Measurements from ENCODE around the gene GTPBP1. TPM values are rescaled to one million over a fixed set of nuclear protein-coding genes. Genes with fewer than 3 reads are reported as not detected.

Gene GTPBP1
- total RNA-seq, 8 experiments from 2014 or later: 28.8 to 88.7 (median 35.1) TPM

- Histone ChIP-seq H3K27ac (no peak overlapping the region), H3K4me3 (no peak overlapping the region), H3K4me1 (replicated peaks in 1 of 2) (no peaks in the 10 kb centered on the region)
- ATAC-seq (replicated peaks in 6 of 8): no peak
- WGBS, 10 experiments: 45 to 100% (median 100%) methylated on average over 1 to 3 of the region's 3 CpGs
- in situ Hi-C loops (cut with MboI; ENCODE audit: low pct_unique_long_range_greater_than_20kb in 2 of 9, low sequenced_read_pairs in 9 of 9, unreplicated experiment in 9 of 9): no loop called here
Measured at GRCh38 chr22:38720350-38720749, 14.6 kb downstream of the GTPBP1 start.

- no peak for ATAC-seq (replicated peaks in 6 of 8)
- no peaks in the 10 kb centered on the region for H3K4me1 ChIP-seq (replicated peaks in 1 of 2)
- 60 to 100% (median 99%) methylated on average over 1 to 6 of the region's 7 CpGs; no CpG with 5 or more reads in 2 of the 10 experiments for WGBS, 10 experiments
- no peak overlapping the region for H3K4me3 ChIP-seq
- no peak overlapping the region for H3K27ac ChIP-seq
- in situ Hi-C loops (cut with MboI; ENCODE audit: low pct_unique_long_range_greater_than_20kb in 2 of 9, low sequenced_read_pairs in 9 of 9, unreplicated experiment in 9 of 9): no loop called here
Measured at GRCh38 chr22:38721551-38721950, 15.8 kb downstream of the GTPBP1 start.

GRCh38 chr22:38724176-38724575 lies 18.4 kb downstream of the GTPBP1 start:
- ATAC-seq (replicated peaks in 6 of 8): no peak
- in situ Hi-C loops (cut with MboI; ENCODE audit: low pct_unique_long_range_greater_than_20kb in 2 of 9, low sequenced_read_pairs in 9 of 9, unreplicated experiment in 9 of 9): no loop called here
- WGBS, 10 experiments: 50 to 100% (median 100%) methylated on average over 2 to 6 of the region's 7 CpGs; no CpG with 5 or more reads in 2 of the 10 experiments
- Histone ChIP-seq H3K4me1 (replicated peaks in 1 of 2) (no peaks in the 10 kb centered on the region), H3K27ac (no peak overlapping the region), H3K4me3 (no peak overlapping the region)

GRCh38 chr22:38724926-38725571 lies 19.3 kb downstream of the GTPBP1 start:
- ATAC-seq (replicated peaks in 6 of 8): peak in 5 of 8 experiments; percentile 44 to 69 (median 50)
- WGBS, 10 experiments: 30 to 94% (median 87%) methylated on average over 1 to 3 of the region's 3 CpGs; no CpG with 5 or more reads in 2 of the 10 experiments
- in situ Hi-C loops (cut with MboI; ENCODE audit: low pct_unique_long_range_greater_than_20kb in 2 of 9, low sequenced_read_pairs in 9 of 9, unreplicated experiment in 9 of 9): no loop called here
- Histone ChIP-seq H3K4me3 (no peak overlapping the region), H3K27ac (no peak overlapping the region), H3K4me1 (replicated peaks in 1 of 2) (no peaks in the 10 kb centered on the region)

- Histone ChIP-seq H3K4me3 (no peak overlapping the region), H3K27ac (no peak overlapping the region), H3K4me1 (replicated peaks in 1 of 2) (no peaks in the 10 kb centered on the region)
- in situ Hi-C loops (cut with MboI; ENCODE audit: low pct_unique_long_range_greater_than_20kb in 2 of 9, low sequenced_read_pairs in 9 of 9, unreplicated experiment in 9 of 9): no loop called here
- no peak for ATAC-seq (replicated peaks in 6 of 8)
- WGBS, 10 experiments: 88 to 100% (median 100%) methylated on average over 1 to 6 of the region's 18 CpGs; no CpG with 5 or more reads in 3 of the 10 experiments
Measured at GRCh38 chr22:38725900-38726655, 20.3 kb downstream of the GTPBP1 start.

GRCh38 chr22:38727123-38727522 lies 21.4 kb downstream of the GTPBP1 start:
- in situ Hi-C loops (cut with MboI; ENCODE audit: low pct_unique_long_range_greater_than_20kb in 2 of 9, low sequenced_read_pairs in 9 of 9, unreplicated experiment in 9 of 9): no loop called here
- peaks cover 0 to 2% of the 10 kb centered on the region in 2 donors for H3K4me1 ChIP-seq (replicated peaks in 1 of 2)
- WGBS, 10 experiments: 92 to 100% (median 93%) methylated on average over 1 to 4 of the region's 12 CpGs; no CpG with 5 or more reads in 7 of the 10 experiments
- no peak overlapping the region for H3K27ac ChIP-seq
- no peak for ATAC-seq (replicated peaks in 6 of 8)
- no peak overlapping the region for H3K4me3 ChIP-seq

- 90 to 100% (median 99%) methylated on average over 1 to 9 of the region's 15 CpGs; no CpG with 5 or more reads in 5 of the 10 experiments for WGBS, 10 experiments
- Histone ChIP-seq H3K4me1 (replicated peaks in 1 of 2) (peaks cover 0 to 5% of the 10 kb centered on the region in 2 donors), H3K4me3 (no peak overlapping the region), H3K27ac (no peak overlapping the region)
- no peak for ATAC-seq (replicated peaks in 6 of 8)
- in situ Hi-C loops (cut with MboI; ENCODE audit: low pct_unique_long_range_greater_than_20kb in 2 of 9, low sequenced_read_pairs in 9 of 9, unreplicated experiment in 9 of 9): no loop called here
Measured at GRCh38 chr22:38727530-38728451, 22.0 kb downstream of the GTPBP1 start.

GRCh38 chr22:38728871-38729796 lies 23.4 kb downstream of the GTPBP1 start:
- no peak overlapping the region for H3K27ac ChIP-seq
- in situ Hi-C loops (cut with MboI; ENCODE audit: low pct_unique_long_range_greater_than_20kb in 2 of 9, low sequenced_read_pairs in 9 of 9, unreplicated experiment in 9 of 9): no loop called here

GRCh38 chr22:38729946-38730345 lies 24.2 kb downstream of the GTPBP1 start:
- Histone ChIP-seq H3K4me1 (replicated peaks in 1 of 2) (peaks cover 0 to 7% of the 10 kb centered on the region in 2 donors), H3K27ac (no peak overlapping the region), H3K4me3 (no peak overlapping the region)
- WGBS, 10 experiments: 100% methylated on average over 1 to 3 of the region's 6 CpGs; no CpG with 5 or more reads in 8 of the 10 experiments
- ATAC-seq (replicated peaks in 6 of 8): no peak
- in situ Hi-C loops (cut with MboI; ENCODE audit: low pct_unique_long_range_greater_than_20kb in 2 of 9, low sequenced_read_pairs in 9 of 9, unreplicated experiment in 9 of 9): no loop called here

More at GRCh38 chr22:38728871-38729796, 23.4 kb downstream of the GTPBP1 start:
- Histone ChIP-seq H3K4me3 (no peak overlapping the region), H3K4me1 (replicated peaks in 1 of 2) (peaks cover 0 to 7% of the 10 kb centered on the region in 2 donors)
- 86 to 100% (median 95%) methylated on average over 1 to 10 of the region's 18 CpGs; no CpG with 5 or more reads in 3 of the 10 experiments for WGBS, 10 experiments
- ATAC-seq (replicated peaks in 6 of 8): no peak

- Histone ChIP-seq H3K4me3 (no peak overlapping the region), H3K27ac (no peak overlapping the region), H3K4me1 (replicated peaks in 1 of 2) (peaks cover 0 to 7% of the 10 kb centered on the region in 2 donors)
- peak in 1 of 8 experiments; percentile 4 for ATAC-seq (replicated peaks in 6 of 8)
- 100% methylated on average over 1 of the region's 13 CpGs; no CpG with 5 or more reads in 8 of the 10 experiments for WGBS, 10 experiments
- in situ Hi-C loops (cut with MboI; ENCODE audit: low pct_unique_long_range_greater_than_20kb in 2 of 9, low sequenced_read_pairs in 9 of 9, unreplicated experiment in 9 of 9): no loop called here
Measured at GRCh38 chr22:38730411-38730871, 24.7 kb downstream of the GTPBP1 start.

- peak in 3 of 8 experiments; percentile 3 to 7 (median 5) for ATAC-seq (replicated peaks in 6 of 8)
- in situ Hi-C loops (cut with MboI; ENCODE audit: low pct_unique_long_range_greater_than_20kb in 2 of 9, low sequenced_read_pairs in 9 of 9, unreplicated experiment in 9 of 9): no loop called here
- 83 to 100% (median 100%) methylated on average over 1 to 3 of the region's 6 CpGs; no CpG with 5 or more reads in 7 of the 10 experiments for WGBS, 10 experiments
Measured at GRCh38 chr22:38731703-38732161, 26.0 kb downstream of the GTPBP1 start.

More at GRCh38 chr22:38731703-38732161, 26.0 kb downstream of the GTPBP1 start:
- no peak overlapping the region for H3K4me3 ChIP-seq
- peaks cover 0 to 7% of the 10 kb centered on the region in 2 donors for H3K4me1 ChIP-seq (replicated peaks in 1 of 2)
- no peak overlapping the region for H3K27ac ChIP-seq

Measured in motor neuron (in vitro differentiated cells).